Measurements from ENCODE around the gene NUP37.

Gene NUP37

DNA sequence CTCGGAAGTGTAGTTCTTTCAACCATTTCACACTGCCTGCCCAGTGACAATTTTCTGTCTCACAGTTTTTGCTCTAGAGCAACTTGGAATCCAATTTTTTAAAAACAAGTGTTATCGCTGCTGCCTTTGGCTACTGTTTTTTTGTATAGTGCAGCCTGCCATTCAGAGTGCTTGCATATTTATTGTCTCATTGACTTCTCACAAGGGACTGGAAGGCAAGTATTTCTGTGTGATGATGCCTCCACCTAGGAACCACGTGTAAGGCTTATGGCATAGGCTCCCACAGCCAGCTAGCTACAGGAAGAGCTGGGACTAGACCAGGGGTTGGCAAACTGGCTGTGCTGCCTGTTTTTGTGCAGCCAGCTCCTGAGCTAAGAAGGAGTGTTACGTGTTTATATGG is 972 bp upstream of the NUP37 start:
- peak overlapping the region; percentile 94 for H3K27ac ChIP-seq
- TF ChIP-seq, protein P1, sequence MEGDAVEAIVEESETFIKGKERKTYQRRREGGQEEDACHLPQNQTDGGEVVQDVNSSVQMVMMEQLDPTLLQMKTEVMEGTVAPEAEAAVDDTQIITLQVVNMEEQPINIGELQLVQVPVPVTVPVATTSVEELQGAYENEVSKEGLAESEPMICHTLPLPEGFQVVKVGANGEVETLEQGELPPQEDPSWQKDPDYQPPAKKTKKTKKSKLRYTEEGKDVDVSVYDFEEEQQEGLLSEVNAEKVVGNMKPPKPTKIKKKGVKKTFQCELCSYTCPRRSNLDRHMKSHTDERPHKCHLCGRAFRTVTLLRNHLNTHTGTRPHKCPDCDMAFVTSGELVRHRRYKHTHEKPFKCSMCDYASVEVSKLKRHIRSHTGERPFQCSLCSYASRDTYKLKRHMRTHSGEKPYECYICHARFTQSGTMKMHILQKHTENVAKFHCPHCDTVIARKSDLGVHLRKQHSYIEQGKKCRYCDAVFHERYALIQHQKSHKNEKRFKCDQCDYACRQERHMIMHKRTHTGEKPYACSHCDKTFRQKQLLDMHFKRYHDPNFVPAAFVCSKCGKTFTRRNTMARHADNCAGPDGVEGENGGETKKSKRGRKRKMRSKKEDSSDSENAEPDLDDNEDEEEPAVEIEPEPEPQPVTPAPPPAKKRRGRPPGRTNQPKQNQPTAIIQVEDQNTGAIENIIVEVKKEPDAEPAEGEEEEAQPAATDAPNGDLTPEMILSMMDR (conservative IDR thresholded peaks at IDR 0.05), result no peak
- TF ChIP-seq ZFX (IDR thresholded peaks at IDR 0.05), result no peak

DNA sequence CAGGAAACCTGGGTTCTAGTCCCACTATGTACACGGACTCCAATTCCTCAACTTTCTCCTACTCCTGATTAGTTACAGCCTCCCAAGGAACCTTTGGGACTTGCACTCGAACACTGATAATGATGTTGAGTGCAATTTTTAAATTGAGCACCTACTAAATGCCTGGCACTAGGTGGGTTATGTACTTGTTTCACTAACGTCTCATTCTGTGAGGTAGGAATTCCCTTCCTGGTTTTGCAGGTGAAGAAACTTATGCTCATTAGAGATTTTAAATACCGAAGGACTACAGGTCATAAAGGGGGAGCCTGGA is 605 bp upstream of the NUP37 start:
- TF ChIP-seq ZFX (IDR thresholded peaks at IDR 0.05), result peak; percentile 7; the same call in 1 of the 2 replicates
- TF ChIP-seq, protein P1 (conservative IDR thresholded peaks at IDR 0.05), result no peak
- H3K27ac ChIP-seq, result peak overlapping the region; percentile 94

DNA sequence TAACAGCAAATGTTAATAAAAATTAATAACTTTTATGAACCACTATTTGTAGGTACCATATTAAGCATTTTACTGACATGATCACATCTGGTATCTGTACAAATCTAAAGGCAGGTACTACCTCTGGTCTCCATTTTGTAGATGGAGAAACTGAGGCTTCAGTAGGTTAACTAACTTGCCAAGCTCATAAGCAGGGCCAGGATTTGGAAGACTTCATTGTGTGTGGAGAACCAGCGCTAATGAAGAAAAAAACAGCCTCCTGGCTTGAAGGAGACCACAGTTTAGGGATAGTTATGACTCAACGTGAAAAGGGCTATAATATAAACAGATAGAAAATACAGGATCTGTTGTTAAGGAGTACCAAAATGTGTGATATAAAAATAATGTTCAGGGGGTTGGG is 1.0 kb downstream of the NUP37 start:
- TF ChIP-seq, protein P1 (conservative IDR thresholded peaks at IDR 0.05), result no peak
- no peak for TF ChIP-seq ZFX (IDR thresholded peaks at IDR 0.05)
- H3K27ac ChIP-seq, result peak overlapping the region; percentile 94; the same call in 1 of the 2 replicates

DNA sequence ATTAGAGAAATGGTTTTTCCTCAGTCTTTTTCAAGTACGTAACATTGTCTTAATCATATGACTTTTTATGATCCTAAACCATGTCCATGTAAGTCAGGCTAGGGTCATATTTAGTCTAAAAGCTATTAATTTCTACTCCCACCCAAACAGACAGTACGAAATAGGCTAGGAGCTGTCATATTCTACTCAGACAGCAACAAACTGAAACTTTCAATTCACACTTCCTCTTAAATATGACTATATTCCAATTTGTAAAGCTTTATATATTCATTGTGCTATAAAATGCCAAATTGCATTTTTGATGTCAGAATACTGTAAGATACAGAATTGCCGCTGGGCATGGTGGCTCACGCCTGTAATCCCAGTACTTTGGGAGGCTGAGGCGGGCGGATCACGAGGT is 3.5 kb downstream of the NUP37 start:
- no peak overlapping the region for H3K27ac ChIP-seq
- no peak for TF ChIP-seq ZFX (IDR thresholded peaks at IDR 0.05)
- TF ChIP-seq, protein P1 (conservative IDR thresholded peaks at IDR 0.05), result no peak

DNA sequence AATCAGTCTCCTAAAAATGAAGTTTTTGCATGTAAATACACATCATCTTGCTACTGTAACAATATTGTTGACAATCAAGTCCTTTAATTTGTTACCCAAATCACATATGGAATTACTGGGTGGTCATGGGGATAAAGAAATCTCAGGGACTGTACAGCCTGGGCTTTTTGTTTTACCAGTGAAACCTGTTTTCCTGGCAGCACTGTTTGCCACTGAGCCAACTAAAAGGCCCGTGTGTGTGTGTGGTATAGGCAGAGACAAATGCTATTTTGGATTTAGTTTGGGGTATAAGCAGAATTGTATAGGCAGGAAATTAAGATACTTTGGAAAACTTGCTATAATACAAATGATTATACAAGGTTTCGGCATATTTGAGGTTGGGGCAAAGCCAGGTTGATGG is 5.7 kb downstream of the NUP37 start:
- no peak overlapping the region for H3K27ac ChIP-seq
- TF ChIP-seq ZFX (IDR thresholded peaks at IDR 0.05), result no peak
- TF ChIP-seq, protein P1 (conservative IDR thresholded peaks at IDR 0.05), result no peak

DNA sequence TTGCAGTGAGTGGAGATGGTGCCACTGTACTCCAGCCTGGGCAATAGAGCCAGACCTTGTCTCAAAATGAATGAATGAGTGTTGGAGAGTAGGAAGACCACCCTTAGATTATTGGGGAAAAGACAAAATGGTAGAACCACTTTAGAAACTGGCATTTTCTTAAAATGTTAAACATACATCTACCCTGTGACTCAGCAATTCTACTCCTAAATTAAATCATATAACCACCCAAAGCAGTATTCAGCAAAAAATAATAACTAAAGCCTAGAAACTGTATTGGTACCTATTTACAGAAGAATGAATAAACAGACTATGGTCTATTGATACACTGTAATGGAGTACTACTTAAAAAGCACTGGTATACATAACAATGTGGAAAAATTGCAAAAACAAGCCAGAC is 9.1 kb downstream of the NUP37 start:
- no peak overlapping the region for H3K27ac ChIP-seq
- TF ChIP-seq, protein P1 (conservative IDR thresholded peaks at IDR 0.05), result no peak
- TF ChIP-seq ZFX (IDR thresholded peaks at IDR 0.05), result no peak

DNA sequence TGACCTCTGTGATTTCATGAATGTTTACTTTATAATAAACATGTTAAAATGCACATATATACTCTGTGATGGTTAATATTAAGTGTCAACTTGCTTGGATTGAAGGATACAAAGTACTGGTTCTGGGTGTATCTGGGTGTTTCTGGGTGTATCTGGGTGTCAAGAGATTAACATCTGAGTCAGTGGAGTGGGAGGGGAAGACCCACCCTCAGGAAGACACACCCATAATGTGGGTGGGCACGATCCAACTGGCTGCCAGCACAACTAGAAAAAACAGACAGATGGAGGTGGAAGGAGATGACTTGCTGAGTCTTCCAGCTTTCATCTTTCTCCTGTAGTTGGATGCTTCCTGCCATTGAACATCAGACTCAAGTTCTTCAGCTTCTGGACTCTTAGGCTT is 11.9 kb downstream of the NUP37 start:
- no peak overlapping the region for H3K27ac ChIP-seq
- TF ChIP-seq, protein P1 (conservative IDR thresholded peaks at IDR 0.05), result no peak
- TF ChIP-seq ZFX (IDR thresholded peaks at IDR 0.05), result no peak

Measured in C4-2B (cell line).